22Rv1 (cell line): ENCODE data around the gene MLLT11.

ENCODE experiments used
- ZFX ChIP-seq: fragments of 450-650 bp; IDR thresholded peaks from 2 replicates; pipeline ENCODE4 v1.6.1; 2017; ENCODE audit warnings: antibody characterized with exemption, borderline replicate concordance
- TF ChIP-seq, protein P1 (sequence below): fragments of 450-650 bp; IDR thresholded peaks from 2 replicates; pipeline ENCODE4 v1.5.1; 2017; ENCODE audit warnings: mild to moderate bottlenecking

DNA sequence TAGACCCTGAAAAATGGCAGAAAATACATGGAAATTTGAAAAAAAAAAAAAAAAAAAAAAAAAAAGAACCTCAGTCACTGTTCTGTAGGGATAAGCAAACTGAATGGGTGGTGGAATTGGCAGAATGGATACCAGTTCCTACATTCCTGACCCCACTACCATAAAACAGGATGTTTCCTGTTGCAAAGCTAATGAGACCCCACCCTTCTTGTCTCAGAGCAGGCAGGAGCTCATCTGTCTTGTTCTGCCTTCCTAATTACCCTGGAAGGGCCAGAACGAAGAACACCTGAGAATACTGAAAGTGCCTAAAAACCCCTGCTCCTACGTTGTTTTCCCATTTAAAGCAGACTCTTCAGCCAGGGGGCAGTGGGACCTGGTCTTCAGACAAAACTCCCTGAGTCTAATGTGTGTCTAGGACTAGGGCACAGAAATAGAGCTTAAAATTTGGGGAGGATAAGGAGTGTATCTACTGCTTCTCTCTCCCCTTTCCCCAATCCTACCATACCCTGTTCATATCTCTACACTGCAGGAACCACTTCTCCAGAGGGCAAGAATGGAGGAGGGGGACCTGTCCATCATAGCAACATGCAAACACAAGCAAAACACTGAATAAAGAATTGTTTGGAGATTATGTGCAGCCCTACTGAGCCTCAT is 8.7 kb upstream of the MLLT11 start:
- TF ChIP-seq, protein P1, sequence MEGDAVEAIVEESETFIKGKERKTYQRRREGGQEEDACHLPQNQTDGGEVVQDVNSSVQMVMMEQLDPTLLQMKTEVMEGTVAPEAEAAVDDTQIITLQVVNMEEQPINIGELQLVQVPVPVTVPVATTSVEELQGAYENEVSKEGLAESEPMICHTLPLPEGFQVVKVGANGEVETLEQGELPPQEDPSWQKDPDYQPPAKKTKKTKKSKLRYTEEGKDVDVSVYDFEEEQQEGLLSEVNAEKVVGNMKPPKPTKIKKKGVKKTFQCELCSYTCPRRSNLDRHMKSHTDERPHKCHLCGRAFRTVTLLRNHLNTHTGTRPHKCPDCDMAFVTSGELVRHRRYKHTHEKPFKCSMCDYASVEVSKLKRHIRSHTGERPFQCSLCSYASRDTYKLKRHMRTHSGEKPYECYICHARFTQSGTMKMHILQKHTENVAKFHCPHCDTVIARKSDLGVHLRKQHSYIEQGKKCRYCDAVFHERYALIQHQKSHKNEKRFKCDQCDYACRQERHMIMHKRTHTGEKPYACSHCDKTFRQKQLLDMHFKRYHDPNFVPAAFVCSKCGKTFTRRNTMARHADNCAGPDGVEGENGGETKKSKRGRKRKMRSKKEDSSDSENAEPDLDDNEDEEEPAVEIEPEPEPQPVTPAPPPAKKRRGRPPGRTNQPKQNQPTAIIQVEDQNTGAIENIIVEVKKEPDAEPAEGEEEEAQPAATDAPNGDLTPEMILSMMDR: no peak
- no peak for TF ChIP-seq ZFX
